PFSK-1 (cell line): ENCODE data around the gene CTPS1.

Experiments used
- FOXP2 ChIP-seq: optimal IDR thresholded peaks from 2 replicates; pipeline ENCODE3; 2011; ENCODE audit warnings: borderline replicate concordance, control low read depth, inconsistent platforms; ENCODE audit not compliant: insufficient read depth; ENCODE audit errors: extremely low read length, extremely low read depth
- POLR2AphosphoS5 ChIP-seq: IDR thresholded peaks from 2 replicates; pipeline ENCODE4 v1.6.1; 2012; ENCODE audit warnings: low read depth, mild to moderate bottlenecking, control low read depth, low read length, moderate library complexity
- REST ChIP-seq, 2 experiments: IDR thresholded peaks; 2 replicates each; pipeline versions ENCODE4 v1.6.1 to v1.8.0; 2011 to 2012; ENCODE audit warnings: low read depth in 2 of 2, low read length in 2 of 2, control low read depth in 1 of 2, inconsistent platforms in 1 of 2, mild to moderate bottlenecking in 1 of 2, moderate library complexity in 1 of 2; ENCODE audit not compliant: insufficient read depth in 1 of 2
- SIN3A ChIP-seq: IDR thresholded peaks from 2 replicates; pipeline ENCODE4 v1.6.1; 2012; ENCODE audit warnings: mild to moderate bottlenecking, low read length, moderate library complexity, borderline replicate concordance; ENCODE audit not compliant: insufficient read depth
- TAF1 ChIP-seq: IDR thresholded peaks from 2 replicates; pipeline ENCODE4 v1.6.1; 2012; ENCODE audit warnings: low read length, control low read depth, borderline replicate concordance; ENCODE audit not compliant: insufficient read depth

The CTPS1 gene

GRCh38 chr1:41006942-41007865 is 27.7 kb downstream of the CTPS1 start:
- TF ChIP-seq POLR2AphosphoS5 (no peak), FOXP2 (no peak), SIN3A (no peak), REST (IDR thresholded peaks at IDR 0.05; ENCODE audit: insufficient read depth in 1 of 2, low read depth in 2 of 2, low read length in 2 of 2) (no peak), TAF1 (no peak)

- TF ChIP-seq REST (IDR thresholded peaks at IDR 0.05; ENCODE audit: insufficient read depth in 1 of 2, low read depth in 2 of 2, low read length in 2 of 2) (no peak), POLR2AphosphoS5 (no peak), TAF1 (no peak), FOXP2 (no peak), SIN3A (no peak)
Measured at GRCh38 chr1:41009466-41009865, 30.0 kb downstream of the CTPS1 start.

- TF ChIP-seq POLR2AphosphoS5 (no peak), TAF1 (no peak), REST (IDR thresholded peaks at IDR 0.05; ENCODE audit: insufficient read depth in 1 of 2, low read depth in 2 of 2, low read length in 2 of 2) (no peak), SIN3A (no peak), FOXP2 (no peak)
Measured at GRCh38 chr1:41010345-41010744, 30.8 kb downstream of the CTPS1 start.

- TF ChIP-seq REST (IDR thresholded peaks at IDR 0.05; ENCODE audit: insufficient read depth in 1 of 2, low read depth in 2 of 2, low read length in 2 of 2) (no peak), SIN3A (no peak), TAF1 (no peak), POLR2AphosphoS5 (no peak), FOXP2 (no peak)
Measured at GRCh38 chr1:41013024-41013423, 33.5 kb downstream of the CTPS1 start.
